Fibroblast of the aortic adventitia (primary cell): Measurements from ENCODE around the gene MYO5A. TPM values are rescaled to one million over a fixed set of nuclear protein-coding genes. Genes with fewer than 3 reads are reported as not detected.

Experiments
- DNase-seq: peaks from one replicate; pipeline ENCODE4 v3.0.0-alpha.2; 2010; ENCODE audit warnings: low read depth
- H3K4me3 ChIP-seq: 2 replicates; pipeline ENCODE4 v1.5.1; 2011; ENCODE audit warnings: low read depth, mild to moderate bottlenecking, control low read depth, low read length, moderate library complexity
- total RNA-seq: library from RNA; depleted of rRNA; stranded (reverse); fragments of >200 nt; gene quantifications from 2 replicates; pipeline ENCODE4 v1.2.3, GENCODE V29; 2012; ENCODE audit warnings: low replicate concordance
- TF ChIP-seq, protein P1 (sequence below): IDR thresholded peaks from 2 replicates; pipeline ENCODE4 v1.5.1; 2011; ENCODE audit warnings: mild to moderate bottlenecking, low read length, control low read depth, inconsistent platforms; ENCODE audit not compliant: insufficient read depth

The MYO5A gene
- total RNA-seq, 1 donor: 80.3 TPM

- TF ChIP-seq, protein P1, sequence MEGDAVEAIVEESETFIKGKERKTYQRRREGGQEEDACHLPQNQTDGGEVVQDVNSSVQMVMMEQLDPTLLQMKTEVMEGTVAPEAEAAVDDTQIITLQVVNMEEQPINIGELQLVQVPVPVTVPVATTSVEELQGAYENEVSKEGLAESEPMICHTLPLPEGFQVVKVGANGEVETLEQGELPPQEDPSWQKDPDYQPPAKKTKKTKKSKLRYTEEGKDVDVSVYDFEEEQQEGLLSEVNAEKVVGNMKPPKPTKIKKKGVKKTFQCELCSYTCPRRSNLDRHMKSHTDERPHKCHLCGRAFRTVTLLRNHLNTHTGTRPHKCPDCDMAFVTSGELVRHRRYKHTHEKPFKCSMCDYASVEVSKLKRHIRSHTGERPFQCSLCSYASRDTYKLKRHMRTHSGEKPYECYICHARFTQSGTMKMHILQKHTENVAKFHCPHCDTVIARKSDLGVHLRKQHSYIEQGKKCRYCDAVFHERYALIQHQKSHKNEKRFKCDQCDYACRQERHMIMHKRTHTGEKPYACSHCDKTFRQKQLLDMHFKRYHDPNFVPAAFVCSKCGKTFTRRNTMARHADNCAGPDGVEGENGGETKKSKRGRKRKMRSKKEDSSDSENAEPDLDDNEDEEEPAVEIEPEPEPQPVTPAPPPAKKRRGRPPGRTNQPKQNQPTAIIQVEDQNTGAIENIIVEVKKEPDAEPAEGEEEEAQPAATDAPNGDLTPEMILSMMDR: no peak
- peak; percentile 31 for DNase-seq
- no peak overlapping the region for H3K4me3 ChIP-seq
Measured at GRCh38 chr15:52436981-52437380, 91.7 kb downstream of the MYO5A start.

- no peak for DNase-seq
- no peak overlapping the region for H3K4me3 ChIP-seq
- TF ChIP-seq, protein P1: no peak
Measured at GRCh38 chr15:52434885-52435284, 93.8 kb downstream of the MYO5A start.

GRCh38 chr15:52428297-52428696 is 100.4 kb downstream of the MYO5A start:
- H3K4me3 ChIP-seq: no peak overlapping the region
- TF ChIP-seq, protein P1: no peak
- DNase-seq: no peak

DNA sequence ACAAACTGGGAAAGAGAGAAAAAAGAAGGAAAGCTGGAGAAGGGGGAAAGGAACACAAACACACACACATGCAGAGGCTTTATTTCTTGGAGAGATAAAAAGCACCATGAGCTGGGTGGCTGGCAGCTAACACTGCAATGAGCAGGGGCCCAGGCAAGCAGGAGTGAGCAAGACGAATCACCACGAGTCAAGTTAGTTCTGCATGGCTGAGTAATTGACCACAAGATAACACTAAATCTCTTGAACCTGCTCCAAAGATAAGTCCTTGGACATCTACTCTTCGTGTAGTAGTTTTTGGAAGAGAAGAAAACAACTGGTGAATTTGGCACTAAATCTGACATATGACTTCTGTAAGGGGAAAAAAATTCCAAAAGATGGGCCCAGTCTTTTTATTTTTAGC is 100.9 kb downstream of the MYO5A start:
- peak; percentile 98 for DNase-seq
- TF ChIP-seq, protein P1: no peak
- no peak overlapping the region for H3K4me3 ChIP-seq

DNA sequence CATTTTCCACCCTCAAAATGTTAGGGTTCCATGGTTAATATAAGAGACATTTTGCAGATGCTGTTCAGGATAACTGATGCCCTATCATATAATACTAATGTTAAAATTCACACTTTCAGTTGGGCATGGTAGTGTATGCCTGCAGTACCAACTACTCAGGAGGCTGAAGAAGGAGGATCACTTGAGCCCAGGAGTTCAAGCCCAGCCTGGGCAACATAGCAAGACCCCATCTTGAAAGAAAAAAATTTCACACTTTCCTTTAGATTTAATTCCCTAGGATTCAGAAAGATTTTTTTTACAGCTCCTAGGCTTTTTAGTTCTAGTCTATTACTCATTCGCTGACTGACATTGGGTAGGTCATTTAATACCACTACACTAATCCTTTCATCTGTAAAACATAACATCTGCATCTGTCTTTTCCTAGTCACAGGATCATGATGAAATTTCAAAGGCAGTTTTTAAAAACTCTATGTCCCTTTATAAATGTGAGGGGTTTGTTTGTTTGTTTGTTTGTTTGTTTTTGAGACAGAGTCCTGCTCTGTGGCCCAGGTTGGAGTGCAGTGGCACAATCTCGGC is 103.7 kb downstream of the MYO5A start:
- H3K4me3 ChIP-seq: no peak overlapping the region
- TF ChIP-seq, protein P1: no peak
- no peak for DNase-seq

DNA sequence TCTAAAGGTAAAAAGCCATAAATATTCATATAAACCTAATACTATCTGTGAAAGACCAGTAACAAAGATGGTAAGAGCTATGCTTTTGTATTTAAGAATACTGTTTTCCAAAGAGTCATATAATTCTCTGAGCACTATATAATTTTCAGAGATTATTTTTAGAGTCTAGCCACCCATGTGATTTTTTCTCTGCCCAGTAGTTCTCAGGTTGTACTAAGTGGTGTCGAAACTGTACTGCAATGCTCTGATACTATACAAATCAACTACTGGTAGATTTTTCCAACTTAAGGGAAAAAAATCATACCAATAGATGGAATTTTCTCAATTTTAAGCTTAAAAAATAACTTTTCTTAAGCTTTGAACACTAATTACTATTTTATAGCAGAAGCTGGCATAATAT is 104.8 kb downstream of the MYO5A start:
- no peak overlapping the region for H3K4me3 ChIP-seq
- no peak for DNase-seq
- TF ChIP-seq, protein P1: no peak

DNA sequence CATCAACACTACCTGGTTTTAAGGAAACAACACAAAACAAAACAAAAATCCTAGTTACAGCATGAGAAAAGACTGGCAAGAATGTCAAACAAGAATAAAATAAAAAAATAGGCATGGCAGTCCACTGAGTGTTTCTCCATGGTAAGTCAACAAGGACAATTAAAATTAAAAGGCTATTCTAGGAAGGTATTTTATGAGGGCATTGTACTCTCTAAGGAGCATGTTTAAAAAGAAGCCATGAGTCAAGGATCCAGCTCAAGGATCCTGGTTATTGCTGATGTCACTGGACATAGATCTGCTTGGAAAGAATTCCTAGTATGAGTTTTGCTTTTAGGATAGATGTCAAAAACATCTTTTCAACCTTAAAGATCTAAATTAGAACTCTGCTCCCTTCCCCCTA is 106.7 kb downstream of the MYO5A start:
- no peak overlapping the region for H3K4me3 ChIP-seq
- TF ChIP-seq, protein P1: no peak
- no peak for DNase-seq
